Upper lobe of left lung (tissue), 4 donors: ENCODE measurements around the gene CCT7.

Source experiments
- EP300 ChIP-seq, 4 donors: sonication (generic); formaldehyde crosslinking; IDR thresholded peaks; one replicate each; pipeline ENCODE4 v1.5.1; 2017; ENCODE audit warnings: antibody characterized with exemption in 4 of 4, control low read depth in 2 of 4
- TF ChIP-seq, protein P1 (sequence below), 6 experiments: fragments of 450-650 bp in 4 of 6; fragments of 200-600 bp in 2 of 6; sonication (generic) in 2 of 6; IDR thresholded peaks; one replicate each; pipeline ENCODE4 v1.5.1; 2016 to 2019; ENCODE audit warnings: antibody characterized with exemption in 6 of 6

DNA sequence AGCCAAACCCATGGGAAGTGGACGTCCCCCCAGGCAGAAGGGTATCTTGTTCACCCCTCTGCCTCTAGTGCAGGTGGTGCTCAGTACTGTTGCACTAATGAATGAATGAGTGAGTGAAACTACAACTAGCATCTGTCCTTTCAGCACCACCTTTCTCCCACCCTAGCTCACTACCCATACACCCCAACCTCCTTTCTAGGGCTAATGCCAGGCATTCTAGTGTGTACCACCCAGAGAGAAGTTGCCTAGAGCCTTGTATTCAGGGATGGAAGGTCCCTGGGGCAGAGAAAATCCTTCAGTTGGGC, 22.5 kb downstream of the CCT7 start:
- TF ChIP-seq, protein P1, sequence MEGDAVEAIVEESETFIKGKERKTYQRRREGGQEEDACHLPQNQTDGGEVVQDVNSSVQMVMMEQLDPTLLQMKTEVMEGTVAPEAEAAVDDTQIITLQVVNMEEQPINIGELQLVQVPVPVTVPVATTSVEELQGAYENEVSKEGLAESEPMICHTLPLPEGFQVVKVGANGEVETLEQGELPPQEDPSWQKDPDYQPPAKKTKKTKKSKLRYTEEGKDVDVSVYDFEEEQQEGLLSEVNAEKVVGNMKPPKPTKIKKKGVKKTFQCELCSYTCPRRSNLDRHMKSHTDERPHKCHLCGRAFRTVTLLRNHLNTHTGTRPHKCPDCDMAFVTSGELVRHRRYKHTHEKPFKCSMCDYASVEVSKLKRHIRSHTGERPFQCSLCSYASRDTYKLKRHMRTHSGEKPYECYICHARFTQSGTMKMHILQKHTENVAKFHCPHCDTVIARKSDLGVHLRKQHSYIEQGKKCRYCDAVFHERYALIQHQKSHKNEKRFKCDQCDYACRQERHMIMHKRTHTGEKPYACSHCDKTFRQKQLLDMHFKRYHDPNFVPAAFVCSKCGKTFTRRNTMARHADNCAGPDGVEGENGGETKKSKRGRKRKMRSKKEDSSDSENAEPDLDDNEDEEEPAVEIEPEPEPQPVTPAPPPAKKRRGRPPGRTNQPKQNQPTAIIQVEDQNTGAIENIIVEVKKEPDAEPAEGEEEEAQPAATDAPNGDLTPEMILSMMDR (IDR thresholded peaks at IDR 0.05) = no peak
- TF ChIP-seq EP300 (IDR thresholded peaks at IDR 0.05) = no peak
